GM12873 (cell line): ENCODE measurements around the gene WNT7B.

Experiments
- CTCF ChIP-seq: IDR thresholded peaks from 2 replicates; pipeline ENCODE4 v1.5.1; 2012; ENCODE audit warnings: low read depth, mild to moderate bottlenecking, moderate library complexity, low read length, control low read depth; ENCODE audit not compliant: insufficient read depth; ENCODE audit errors: missing control alignments

The WNT7B gene

GRCh38 chr22:45905326-45905923 lies 71.5 kb downstream of the WNT7B start:
- TF ChIP-seq CTCF, result no peak

- no peak for TF ChIP-seq CTCF
Observed at GRCh38 chr22:45904236-45904635, 72.7 kb downstream of the WNT7B start.

- TF ChIP-seq CTCF, result no peak
Observed at GRCh38 chr22:45903355-45904135, 73.4 kb downstream of the WNT7B start.

- no peak for TF ChIP-seq CTCF
Observed at GRCh38 chr22:45897736-45898135, 79.2 kb downstream of the WNT7B start.

GRCh38 chr22:45896964-45897538 lies 79.9 kb downstream of the WNT7B start:
- TF ChIP-seq CTCF, result no peak

GRCh38 chr22:45896153-45896951 lies 80.6 kb downstream of the WNT7B start:
- TF ChIP-seq CTCF, result no peak
